H9 (cell line): ENCODE results near the gene SH3RF3. TPM values are rescaled to one million over a fixed set of nuclear protein-coding genes. Genes with fewer than 3 reads are reported as not detected.

ENCODE experiments used
- DNase-seq: peaks from one replicate; pipeline ENCODE4 v3.0.0-alpha.2; 2017
- H2AFZ ChIP-seq: one replicate; pipeline ENCODE4 v1.6.1; 2013; ENCODE audit warnings: mild to moderate bottlenecking, low read length, control low read depth, moderate library complexity
- H2AK5ac ChIP-seq: 2 replicates; pipeline ENCODE4 v1.6.1; 2013; ENCODE audit warnings: low read length, control low read depth, mixed read lengths; ENCODE audit not compliant: insufficient read length
- H2BK120ac ChIP-seq: one replicate; pipeline ENCODE4 v1.6.1; 2013; ENCODE audit warnings: low read depth, mild to moderate bottlenecking, low read length, control low read depth, inconsistent platforms; ENCODE audit not compliant: poor library complexity, severe bottlenecking
- H2BK12ac ChIP-seq: 2 replicates; pipeline ENCODE4 v1.6.1; 2013; ENCODE audit warnings: low read length, control low read depth, mixed read lengths, low read depth; ENCODE audit not compliant: insufficient read length
- H2BK15ac ChIP-seq: 2 replicates; pipeline ENCODE4 v1.6.1; 2013; ENCODE audit warnings: low read depth, low read length, control low read depth
- H2BK20ac ChIP-seq: one replicate; pipeline ENCODE4 v1.6.1; 2013; ENCODE audit warnings: low read depth, mild to moderate bottlenecking, low read length, control low read depth, inconsistent platforms; ENCODE audit not compliant: poor library complexity, severe bottlenecking
- H2BK5ac ChIP-seq: 2 replicates; pipeline ENCODE4 v1.6.1; 2013; ENCODE audit warnings: low read length, control low read depth, mixed read lengths; ENCODE audit not compliant: insufficient read length
- H3K14ac ChIP-seq: 2 replicates; pipeline ENCODE4 v1.6.1; 2013; ENCODE audit warnings: low read length, control low read depth; ENCODE audit not compliant: insufficient read depth
- H3K18ac ChIP-seq: 2 replicates; pipeline ENCODE4 v1.6.1; 2013; ENCODE audit warnings: low read depth, mild to moderate bottlenecking, mixed read lengths, low read length, control low read depth; ENCODE audit not compliant: insufficient read length
- H3K23ac ChIP-seq: 2 replicates; pipeline ENCODE4 v1.6.1; 2013; ENCODE audit warnings: low read length, control low read depth, mixed read lengths, low read depth; ENCODE audit not compliant: insufficient read length
- H3K23me2 ChIP-seq: 2 replicates; pipeline ENCODE4 v1.6.1; 2013; ENCODE audit warnings: low read depth, mild to moderate bottlenecking, mixed read lengths, low read length, control low read depth; ENCODE audit not compliant: insufficient read length, poor library complexity, severe bottlenecking
- H3K27ac ChIP-seq: 2 replicates; pipeline ENCODE4 v1.5.1; 2013; ENCODE audit warnings: low read length, control low read depth, mixed read lengths, low read depth; ENCODE audit not compliant: insufficient read length
- H3K27me3 ChIP-seq: 2 replicates; pipeline ENCODE4 v1.6.1; 2013; ENCODE audit warnings: low read length, control low read depth, inconsistent platforms; ENCODE audit not compliant: insufficient read depth
- H3K4ac ChIP-seq: 2 replicates; pipeline ENCODE4 v1.6.1; 2013; ENCODE audit warnings: low read depth, mild to moderate bottlenecking, control low read depth, inconsistent platforms, low read length, moderate library complexity
- H3K4me1 ChIP-seq: 2 replicates; pipeline ENCODE4 v1.6.1; 2013; ENCODE audit warnings: low read length, control low read depth, inconsistent platforms; ENCODE audit not compliant: insufficient read depth
- H3K4me2 ChIP-seq: 2 replicates; pipeline ENCODE4 v1.6.1; 2013; ENCODE audit warnings: low read length, control low read depth, mixed read lengths; ENCODE audit not compliant: insufficient read length, insufficient read depth
- H3K56ac ChIP-seq: 2 replicates; pipeline ENCODE4 v1.6.1; 2013; ENCODE audit warnings: low read depth, mild to moderate bottlenecking, mixed read lengths, low read length, control low read depth; ENCODE audit not compliant: insufficient read length
- H3K79me1 ChIP-seq: 2 replicates; pipeline ENCODE4 v1.6.1; 2013; ENCODE audit warnings: low read depth, mild to moderate bottlenecking, moderate library complexity, low read length, control low read depth, inconsistent platforms; ENCODE audit not compliant: insufficient read depth, poor library complexity, severe bottlenecking
- H3K79me2 ChIP-seq: 2 replicates; pipeline ENCODE4 v1.6.1; 2013; ENCODE audit warnings: low read length, control low read depth, inconsistent platforms; ENCODE audit not compliant: insufficient read depth
- H3K9ac ChIP-seq: 2 replicates; pipeline ENCODE4 v1.6.1; 2013; ENCODE audit warnings: low read length, control low read depth, mixed read lengths; ENCODE audit not compliant: insufficient read length; ENCODE audit errors: extremely low read depth
- H3K9me3 ChIP-seq: one replicate; pipeline ENCODE4 v1.6.1; 2013; ENCODE audit warnings: low read depth, low read length, inconsistent platforms; ENCODE audit not compliant: control insufficient read depth
- H3T11ph ChIP-seq: one replicate; pipeline ENCODE4 v1.6.1; 2013; ENCODE audit warnings: mild to moderate bottlenecking, low read length, control low read depth, inconsistent platforms
- H4K20me1 ChIP-seq: one replicate; pipeline ENCODE4 v1.6.1; 2013; ENCODE audit not compliant: control insufficient read depth, insufficient read length, insufficient read depth
- H4K5ac ChIP-seq: 2 replicates; pipeline ENCODE4 v1.6.1; 2013; ENCODE audit warnings: low read depth, mild to moderate bottlenecking, mixed read lengths, low read length, control low read depth; ENCODE audit not compliant: insufficient read length
- H4K8ac ChIP-seq: replicated peaks from 2 replicates; pipeline ENCODE4 v1.6.1; 2013; ENCODE audit warnings: low read length, control low read depth, mixed read lengths, low read depth; ENCODE audit not compliant: insufficient read length
- H4K91ac ChIP-seq: 2 replicates; pipeline ENCODE4 v1.6.1; 2013; ENCODE audit warnings: low read depth, mild to moderate bottlenecking, moderate library complexity, mixed read lengths, low read length, control low read depth; ENCODE audit not compliant: insufficient read length
- H3K27ac Mint-ChIP-seq, 3 experiments: 2 replicates in 2 of 3; 3 replicates in 1 of 3; pipeline ENCODE4 v1.8.0; 2020 to 2021; ENCODE audit warnings: mixed read lengths in 3 of 3, mild to moderate bottlenecking in 1 of 3, moderate library complexity in 1 of 3
- H3K27me3 Mint-ChIP-seq: 2 replicates; pipeline ENCODE4 v1.8.0; 2021; ENCODE audit warnings: low read depth, mild to moderate bottlenecking, moderate library complexity, mixed read lengths
- H3K36me3 Mint-ChIP-seq, 3 experiments: 2 replicates in 2 of 3; 3 replicates in 1 of 3; pipeline ENCODE4 v1.8.0; 2020 to 2021; ENCODE audit warnings: low read depth in 3 of 3, mixed read lengths in 3 of 3; ENCODE audit not compliant: insufficient read depth in 1 of 3
- H3K4me1 Mint-ChIP-seq, 2 experiments: 2 replicates each; pipeline ENCODE4 v1.8.0; 2020; ENCODE audit warnings: mixed read lengths in 2 of 2
- H3K4me3 Mint-ChIP-seq, 2 experiments: 2 replicates in 1 of 2; 3 replicates in 1 of 2; pipeline ENCODE4 v1.8.0; 2020 to 2021; ENCODE audit warnings: mild to moderate bottlenecking in 2 of 2, mixed read lengths in 2 of 2, moderate library complexity in 1 of 2
- H3K9me3 Mint-ChIP-seq, 2 experiments: 2 replicates in 1 of 2; 3 replicates in 1 of 2; pipeline ENCODE4 v1.8.0; 2020; ENCODE audit warnings: mild to moderate bottlenecking in 2 of 2, mixed read lengths in 2 of 2, moderate library complexity in 1 of 2
- CTCF ChIP-seq: fragments of 200-600 bp; sonication (generic); conservative IDR thresholded peaks from 3 replicates; pipeline ENCODE4 v1.8.0; 2021; ENCODE audit warnings: antibody characterized with exemption, mild to moderate bottlenecking
- WGBS: extraction: QIAGEN DNeasy Blood & Tissue Kit; methylation state at CpG from one replicate; pipeline ENCODE4 v1.1.7; 2013; ENCODE audit warnings: missing lambda C conversion rate, low lambda C conversion rate, mixed read lengths; ENCODE audit not compliant: insufficient read length; ENCODE audit errors: extremely low coverage; 5-methylcytosine and 5-hydroxymethylcytosine counted together
- total RNA-seq: library from RNA; stranded (reverse); gene quantifications from 2 replicates; pipeline ENCODE4 v1.2.1, GENCODE V29; 2021

Gene SH3RF3
- total RNA-seq, 1 experiment from 2014 or later: 0.46 TPM

GRCh38 chr2:109155553-109156451 lies 26.8 kb downstream of the SH3RF3 start:
- H2BK12ac ChIP-seq: no peak overlapping the region
- no peak overlapping the region for H3K4me3 Mint-ChIP-seq
- H3K36me3 Mint-ChIP-seq: no peaks in the 10 kb centered on the region; a peak in 1 of 7 replicates
- H2BK20ac ChIP-seq: no peak overlapping the region
- no peak overlapping the region for H3K18ac ChIP-seq
- no CpG with 5 or more reads among the region's 11 CpGs for WGBS
- H3K9ac ChIP-seq: no peak overlapping the region
- TF ChIP-seq CTCF: no peak
- H3K27ac ChIP-seq: no peak overlapping the region
- no peaks in the 10 kb centered on the region for H3K9me3 Mint-ChIP-seq
- no peak overlapping the region for H3K4ac ChIP-seq
- H2BK5ac ChIP-seq: no peak overlapping the region
- H3K79me2 ChIP-seq: no peaks in the 10 kb centered on the region
- H3K14ac ChIP-seq: no peak overlapping the region
- no peak overlapping the region for H2AK5ac ChIP-seq
- no peaks in the 10 kb centered on the region for H3K4me1 ChIP-seq
- H3K23me2 ChIP-seq: no peaks in the 10 kb centered on the region
- H4K5ac ChIP-seq: no peak overlapping the region
- DNase-seq: no peak
- H3K56ac ChIP-seq: no peak overlapping the region
- H4K20me1 ChIP-seq: no peaks in the 10 kb centered on the region
- no peak overlapping the region for H2AFZ ChIP-seq
- H3K4me2 ChIP-seq: no peak overlapping the region
- peak overlapping the region in 1 of 3 experiments; percentile 75; a peak in 1 of 7 replicates for H3K27ac Mint-ChIP-seq
- H3K27me3 ChIP-seq: no peaks in the 10 kb centered on the region
- peaks cover 9 to 12% of the 10 kb centered on the region in 2 experiments for H3K4me1 Mint-ChIP-seq
- H3K27me3 Mint-ChIP-seq: no peaks in the 10 kb centered on the region; the same call in 1 of the 2 replicates
- H3K23ac ChIP-seq: no peak overlapping the region
- no peak overlapping the region for H2BK120ac ChIP-seq
- H4K91ac ChIP-seq: no peak overlapping the region
- no peak overlapping the region for H2BK15ac ChIP-seq
- H3K79me1 ChIP-seq: no peaks in the 10 kb centered on the region
- H3T11ph ChIP-seq: no peak overlapping the region
- H3K9me3 ChIP-seq: no peaks in the 10 kb centered on the region
- no peak overlapping the region for H4K8ac ChIP-seq
